OCI-LY7 (cell line): Measurements from ENCODE around the gene SNX25. TPM values are rescaled to one million over a fixed set of nuclear protein-coding genes. Genes with fewer than 3 reads are reported as not detected.
A peak's percentile ranks its signal among the peaks of the same experiment; 100 is the strongest.
"Not testable (repeated sequence)": the region's sequence is repeated elsewhere in the genome, so short reads cannot be mapped to it uniquely, and the experiment has no call there.

Source experiments
- BruUV-seq: library from RNA; stranded (reverse); fragments of 400-500 nt; replicated peaks from 2 replicates; lab custom pipeline; 2021; lab: Mats Ljungman, UMichigan
- CTCF ChIA-PET: fragments of 300-600 bp; sonication (Branson Sonifier 250); formaldehyde crosslinking; loops from one replicate; lab custom pipeline; 2022; ENCODE audit warnings: antibody characterized with exemption; ENCODE audit not compliant: unreplicated experiment; lab: Charles Lee
- POLR2A ChIA-PET: fragments of 300-600 bp; sonication (Branson Sonifier 250); formaldehyde crosslinking; loops from one replicate; lab custom pipeline; 2022; ENCODE audit warnings: antibody characterized with exemption; lab: Charles Lee
- DNase-seq: peaks from one replicate; pipeline ENCODE4 v3.0.0-alpha.2; 2015; ENCODE audit warnings: low spot score
- H2AFZ ChIP-seq: fragments of 200-600 bp; sonication (generic), shearing (Covaris generic); 2 replicates; pipeline ENCODE4 v1.6.1; 2014; ENCODE audit warnings: mild to moderate bottlenecking, antibody characterized with exemption, low read length, moderate library complexity
- H3K27ac ChIP-seq: fragments of 200-600 bp; sonication (generic); 2 replicates; pipeline ENCODE4 v1.5.1; 2014; ENCODE audit warnings: mixed run types, low read depth, mild to moderate bottlenecking, moderate library complexity, low read length, inconsistent platforms; ENCODE audit not compliant: poor library complexity, severe bottlenecking
- H3K36me3 ChIP-seq: fragments of 200-600 bp; sonication (generic); 2 replicates; pipeline ENCODE4 v1.6.1; 2014; ENCODE audit warnings: mild to moderate bottlenecking, antibody characterized with exemption, low read length, moderate library complexity, mixed read lengths; ENCODE audit not compliant: insufficient read depth
- H3K4me1 ChIP-seq: fragments of 200-600 bp; sonication (generic); 2 replicates; pipeline ENCODE4 v1.5.1; 2014; ENCODE audit warnings: mild to moderate bottlenecking, low read length; ENCODE audit not compliant: insufficient read depth, poor library complexity, severe bottlenecking
- H3K4me2 ChIP-seq: fragments of 200-600 bp; sonication (generic); 2 replicates; pipeline ENCODE4 v1.6.1; 2014; ENCODE audit warnings: mild to moderate bottlenecking, low read length
- H3K4me3 ChIP-seq: fragments of 200-600 bp; sonication (generic); 2 replicates; pipeline ENCODE4 v1.5.1; 2014; ENCODE audit warnings: mild to moderate bottlenecking, low read depth, low read length; ENCODE audit not compliant: poor library complexity, severe bottlenecking
- H3K79me2 ChIP-seq: fragments of 200-600 bp; sonication (generic); 2 replicates; pipeline ENCODE4 v1.6.1; 2016; ENCODE audit warnings: low read depth, mild to moderate bottlenecking, low read length, moderate library complexity, mixed read lengths; ENCODE audit not compliant: insufficient read depth
- H3K9me2 ChIP-seq: fragments of 200-600 bp; sonication (generic); 2 replicates; pipeline ENCODE4 v1.6.1; 2016; ENCODE audit warnings: mild to moderate bottlenecking, low read length, mixed read lengths; ENCODE audit not compliant: insufficient read depth
- H3K9me3 ChIP-seq: fragments of 200-600 bp; sonication (generic); 2 replicates; pipeline ENCODE4 v1.6.1; 2014; ENCODE audit warnings: mild to moderate bottlenecking, mixed run types, low read length, mixed read lengths
- H4K20me1 ChIP-seq: fragments of 200-600 bp; sonication (generic); 2 replicates; pipeline ENCODE4 v1.6.1; 2014; ENCODE audit warnings: mild to moderate bottlenecking, antibody characterized with exemption, low read length, moderate library complexity, mixed read lengths; ENCODE audit not compliant: insufficient read depth
- CTCF ChIP-seq: fragments of 200-600 bp; sonication (generic); conservative IDR thresholded peaks from 2 replicates; pipeline ENCODE4 v1.5.1; 2014; ENCODE audit warnings: mild to moderate bottlenecking, antibody characterized with exemption, low read length, moderate library complexity, mixed read lengths
- EZH2phosphoT487 ChIP-seq: fragments of 200-600 bp; sonication (generic); IDR thresholded peaks from 2 replicates; pipeline ENCODE4 v1.6.1; 2018; ENCODE audit warnings: low read depth, borderline replicate concordance, mild to moderate bottlenecking, mixed run types, antibody characterized with exemption, low read length, moderate library complexity, mixed read lengths
- intact Hi-C: fragments of 100-400 bp; cut with micrococcal nuclease; formaldehyde crosslinking; loops from one replicate; pipeline ENCODE4 v1.10.0; 2022; ENCODE audit not compliant: unreplicated experiment
- total RNA-seq, 2 experiments: library from RNA; depleted of rRNA in 1 of 2; stranded (reverse); fragments of >200 nt in 1 of 2; shearing (Covaris generic) in 1 of 2; gene quantifications; 2 replicates each; pipeline ENCODE4 v1.2.3, GENCODE V29; 2014 to 2022

The SNX25 gene
- total RNA-seq, 2 experiments from 2014 or later = 33.7 to 55.6 TPM

- ChIA-PET CTCF (no interaction called here), POLR2A (interaction anchor here (0.6 to 1.5 kb wide), 7 partner anchors 8 to 270 kb away, joined by 3 to 5 read pairs (median 3); partner anchors contain the start of genes ANKRD37, LRP2BP and SLC25A4)
- peaks cover 74% of the 10 kb centered on the region for H3K36me3 ChIP-seq
- no peaks in the 10 kb centered on the region for H3K9me3 ChIP-seq
- no peak overlapping the region for H3K4me3 ChIP-seq
- H3K9me2 ChIP-seq = no peaks in the 10 kb centered on the region
- peak overlapping the region; percentile 4 for H3K27ac ChIP-seq
- peaks cover 57% of the 10 kb centered on the region for H3K4me1 ChIP-seq
- intact Hi-C loops = no loop called here
- no TSS peak for BruUV-seq
- H3K79me2 ChIP-seq = no peaks in the 10 kb centered on the region
- TF ChIP-seq EZH2phosphoT487 = no peak
- TF ChIP-seq CTCF = no peak
- peak; percentile 14 for DNase-seq
- H3K4me2 ChIP-seq = peak overlapping the region; percentile 74
- 0 out of 2 replicates have a peak, but pooled peaks cover 7% of the 10 kb centered on the region for H4K20me1 ChIP-seq
- no peak overlapping the region for H2AFZ ChIP-seq
These were observed 101.9 kb downstream of the SNX25 start for GRCh38 chr4:185311113-185311888.

GRCh38 chr4:185312699-185313098 is 103.3 kb downstream of the SNX25 start:
- no TSS peak for BruUV-seq
- TF ChIP-seq EZH2phosphoT487 (no peak), CTCF (no peak)
- H3K4me1 ChIP-seq = peaks cover 43% of the 10 kb centered on the region
- H3K9me2 ChIP-seq = no peaks in the 10 kb centered on the region
- H2AFZ ChIP-seq = no peak overlapping the region
- no peak overlapping the region for H3K4me2 ChIP-seq
- DNase-seq = no peak
- no peak overlapping the region for H3K27ac ChIP-seq
- intact Hi-C loops = no loop called here
- no peaks in the 10 kb centered on the region for H3K79me2 ChIP-seq
- H3K9me3 ChIP-seq = no peaks in the 10 kb centered on the region
- POLR2A ChIA-PET = no interaction called here
- H3K4me3 ChIP-seq = no peak overlapping the region
- H4K20me1 ChIP-seq = 0 out of 2 replicates have a peak, but pooled peaks cover 7% of the 10 kb centered on the region
- CTCF ChIA-PET = no interaction called here
- peaks cover 82% of the 10 kb centered on the region for H3K36me3 ChIP-seq

GRCh38 chr4:185317462-185317861 is 108.1 kb downstream of the SNX25 start:
- POLR2A ChIA-PET = interaction anchor here (0.6 kb wide), 1 partner anchor 103 kb away, joined by 3 read pairs; no protein-coding TSS in a partner anchor
- H3K4me1 ChIP-seq, DNase-seq, H2AFZ ChIP-seq, H3K27ac ChIP-seq, CTCF ChIA-PET, BruUV-seq, H3K4me3 ChIP-seq, intact Hi-C loops, H3K4me2 ChIP-seq, H3K9me2 ChIP-seq, H3K79me2 ChIP-seq, H4K20me1 ChIP-seq, H3K9me3 ChIP-seq: not testable (repeated sequence)
- H3K36me3 ChIP-seq = peaks cover 82% of the 10 kb centered on the region
